CD1c-positive myeloid dendritic cell (primary cell): Measurements from ENCODE around the gene PPP3R1.
A peak's percentile ranks its signal among the peaks of the same experiment; 100 is the strongest.

Source experiments
- DNase-seq: peaks from one replicate; pipeline ENCODE4 v3.0.0-alpha.2; 2016; ENCODE audit errors: extremely low spot score

The PPP3R1 gene

DNA sequence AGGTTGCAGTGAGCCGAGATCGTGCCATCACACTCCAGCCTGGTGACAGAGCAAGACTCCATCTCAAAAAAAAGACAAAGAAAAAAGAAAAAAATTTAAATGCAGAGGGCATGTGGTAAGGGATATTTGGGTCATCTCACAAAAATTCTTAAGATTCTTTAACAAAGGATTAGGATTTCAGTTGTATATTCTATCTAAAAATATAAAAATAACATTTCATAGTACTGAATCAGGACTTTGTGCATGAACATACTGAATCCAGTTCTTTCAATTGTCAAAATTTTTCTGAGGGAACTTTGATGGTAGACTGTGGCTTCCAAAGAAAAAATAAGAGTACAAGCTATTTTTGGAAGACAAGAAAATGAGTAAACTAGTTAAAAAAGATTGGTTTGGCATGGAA lies 6.5 kb upstream of the PPP3R1 start:
- DNase-seq, result no peak

DNA sequence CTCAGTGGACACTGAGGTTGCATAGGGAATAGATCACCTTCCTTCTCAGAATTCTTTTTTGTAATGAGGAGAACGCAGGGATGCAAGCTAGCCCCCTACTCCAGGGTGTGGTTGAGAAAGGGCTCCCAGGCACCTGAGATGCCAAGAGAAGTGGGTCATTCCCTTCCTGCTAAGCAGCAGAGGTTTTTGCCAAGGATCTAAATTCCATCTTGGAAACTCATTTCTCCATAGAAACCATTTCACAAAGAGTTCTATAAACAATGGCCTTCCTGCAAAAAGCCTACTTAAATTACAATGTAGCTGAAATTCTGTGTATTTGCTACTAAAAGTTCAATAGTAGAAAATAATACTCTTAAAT lies 3.7 kb upstream of the PPP3R1 start:
- no peak for DNase-seq

DNA sequence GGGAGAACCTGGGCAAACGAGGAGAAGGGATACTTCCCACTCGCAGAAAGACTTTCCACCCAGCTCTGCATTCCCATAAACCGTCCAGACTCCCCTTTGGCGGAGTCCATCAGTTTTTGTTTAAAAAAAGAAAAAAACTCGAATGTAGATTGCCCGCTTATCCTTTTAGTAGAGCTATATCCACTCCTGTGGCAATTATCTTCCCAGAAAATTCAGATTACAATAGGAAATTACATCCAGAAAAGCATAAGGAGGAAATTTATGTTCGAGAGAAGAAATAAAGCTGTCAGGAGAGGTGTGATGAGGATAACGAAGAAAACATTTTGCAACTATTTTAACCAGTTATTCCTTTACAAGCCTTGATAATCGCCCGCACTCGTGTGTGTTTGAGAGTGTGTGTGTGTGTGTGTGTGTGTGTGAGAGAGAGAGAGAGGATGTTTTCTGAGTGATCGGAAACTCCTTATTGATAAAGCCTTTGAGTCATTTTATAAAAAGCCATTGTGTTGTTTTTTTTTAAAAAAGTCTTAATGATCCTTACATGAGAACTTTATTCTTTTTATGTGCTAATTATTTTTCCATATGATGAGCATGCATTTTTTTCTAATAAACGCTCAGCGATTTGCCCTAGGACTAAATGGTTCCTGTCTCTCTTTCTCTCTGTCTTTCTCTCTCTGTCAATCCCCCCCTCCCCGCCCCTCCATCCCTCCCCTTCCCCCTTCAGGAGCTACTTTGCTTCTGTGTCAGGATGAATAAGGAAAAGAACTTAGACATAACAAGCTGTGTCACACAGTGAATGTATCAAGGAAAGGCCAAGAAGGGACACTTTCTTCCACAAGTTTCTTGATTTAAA lies 1.1 kb upstream of the PPP3R1 start:
- DNase-seq, result peak; percentile 38

DNA sequence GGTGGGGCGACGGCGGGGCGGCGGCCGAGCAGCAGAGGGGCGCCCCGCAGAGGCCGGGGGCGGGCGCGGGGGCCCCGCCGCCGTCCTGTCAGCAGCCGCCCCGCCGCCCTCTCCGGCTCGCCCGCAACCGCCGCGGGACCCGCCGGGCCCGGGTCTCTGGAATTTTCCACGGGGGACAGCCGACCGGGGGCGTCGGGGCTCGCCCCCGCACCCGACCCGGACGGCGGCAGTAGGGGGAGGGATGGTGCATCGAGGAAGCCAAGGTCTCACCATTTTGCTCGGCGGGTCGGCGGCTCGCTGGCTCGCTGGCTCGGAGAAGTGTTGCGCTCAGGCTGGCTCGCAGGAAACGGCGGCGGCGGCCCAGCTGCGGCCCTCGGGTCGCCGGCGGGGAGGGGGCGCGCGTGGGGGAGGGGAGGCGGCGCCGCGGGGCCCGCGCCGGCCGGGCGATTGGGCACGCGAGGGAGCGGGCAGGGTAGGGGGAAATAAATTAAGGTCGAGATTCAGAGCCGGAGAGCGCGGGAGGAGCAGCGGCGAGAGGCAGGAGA lies 405 bp downstream of the PPP3R1 start:
- DNase-seq, result peak; percentile 43

DNA sequence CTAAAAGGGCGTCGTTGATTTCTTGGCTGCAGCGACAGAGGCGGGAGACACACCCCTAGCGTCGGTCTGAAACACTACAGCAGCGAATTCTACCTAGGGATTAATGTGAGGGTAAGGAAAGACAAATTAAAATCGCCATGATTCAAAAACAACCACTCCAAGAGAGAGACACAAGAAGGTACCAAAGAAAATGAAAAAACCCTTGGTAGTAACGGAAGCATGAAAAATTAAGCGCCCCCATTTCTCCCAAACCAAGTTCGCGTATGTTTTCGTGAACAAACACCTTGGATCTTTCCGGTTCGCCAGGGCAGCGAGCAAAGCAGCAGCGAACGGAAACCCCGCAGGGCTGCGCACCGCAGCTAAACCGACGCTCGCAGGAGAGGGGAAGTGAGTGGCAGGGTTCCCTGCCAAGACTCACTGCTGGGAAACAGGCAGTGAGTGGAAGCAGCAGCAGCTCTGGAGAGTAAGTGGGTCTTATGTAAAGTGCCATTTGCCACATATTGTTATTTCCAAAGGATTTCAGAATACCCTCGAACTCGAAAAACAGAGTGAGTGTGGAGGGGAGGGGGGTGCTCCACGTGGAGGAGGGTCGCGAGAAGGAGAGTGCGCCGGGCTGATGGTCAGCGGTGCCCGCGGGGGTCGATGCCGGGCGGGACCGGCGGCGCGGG lies 1.0 kb downstream of the PPP3R1 start:
- peak; percentile 88 for DNase-seq

DNA sequence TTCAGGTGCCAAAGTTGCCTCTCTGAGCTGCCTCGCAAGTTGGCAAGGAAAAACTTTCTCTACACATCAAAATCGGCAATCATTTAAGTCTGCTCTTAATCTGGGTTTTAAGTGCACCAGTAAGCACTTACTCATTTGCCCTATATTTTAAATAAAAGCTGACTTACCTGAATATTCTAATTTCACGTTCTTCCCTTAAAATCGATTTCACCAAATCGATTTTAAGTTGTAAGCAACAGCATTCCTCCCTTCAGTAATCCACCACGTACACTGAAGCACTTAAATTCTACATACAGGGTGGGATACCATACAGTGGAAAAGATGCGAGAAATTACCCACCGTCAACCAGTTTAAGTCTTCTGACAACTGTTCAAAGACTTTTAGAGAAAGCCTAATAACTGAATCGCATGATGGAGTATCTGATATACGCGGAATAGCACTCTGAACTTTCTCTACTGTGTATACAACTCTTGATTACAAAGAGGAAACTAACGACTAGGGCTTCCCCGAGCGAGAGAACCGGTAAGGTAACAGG lies 1.6 kb downstream of the PPP3R1 start:
- no peak for DNase-seq

DNA sequence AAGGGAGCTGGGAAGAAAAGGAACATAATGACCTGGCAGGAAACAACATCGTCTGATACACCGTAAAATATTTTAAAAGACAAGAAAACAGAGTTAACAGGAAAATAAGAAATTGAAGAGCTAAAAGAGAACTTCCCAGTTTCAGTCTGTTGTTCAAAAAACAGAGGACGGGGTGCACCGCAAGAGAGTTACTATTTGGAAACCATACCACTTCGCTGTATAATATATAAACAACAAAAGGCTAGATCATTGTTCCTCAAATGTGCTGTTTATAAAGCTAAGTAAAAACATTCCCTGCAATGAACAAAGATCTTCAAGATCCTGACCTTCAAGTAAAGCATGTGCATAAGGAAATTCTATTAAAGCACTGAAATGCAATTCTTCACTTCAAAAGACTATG lies 2.1 kb downstream of the PPP3R1 start:
- peak; percentile 65 for DNase-seq

DNA sequence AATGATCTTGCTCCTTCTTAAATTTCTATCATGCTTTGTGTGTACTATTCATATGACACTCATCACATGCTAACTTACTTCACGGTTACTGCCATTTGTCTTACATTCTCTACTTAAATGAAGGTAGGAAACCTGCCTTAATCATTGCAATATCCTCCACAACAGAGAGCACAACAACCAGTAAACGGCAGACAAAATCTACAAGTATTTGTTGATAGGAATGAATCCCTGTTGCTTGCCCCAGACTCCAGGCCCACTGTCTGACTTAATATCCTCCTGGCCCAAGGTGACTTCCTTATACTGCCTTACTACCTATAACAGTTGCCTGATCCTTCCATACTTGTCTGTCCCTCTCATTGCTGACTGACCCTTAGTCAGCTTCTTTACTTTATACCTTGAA lies 3.5 kb downstream of the PPP3R1 start:
- DNase-seq, result no peak

DNA sequence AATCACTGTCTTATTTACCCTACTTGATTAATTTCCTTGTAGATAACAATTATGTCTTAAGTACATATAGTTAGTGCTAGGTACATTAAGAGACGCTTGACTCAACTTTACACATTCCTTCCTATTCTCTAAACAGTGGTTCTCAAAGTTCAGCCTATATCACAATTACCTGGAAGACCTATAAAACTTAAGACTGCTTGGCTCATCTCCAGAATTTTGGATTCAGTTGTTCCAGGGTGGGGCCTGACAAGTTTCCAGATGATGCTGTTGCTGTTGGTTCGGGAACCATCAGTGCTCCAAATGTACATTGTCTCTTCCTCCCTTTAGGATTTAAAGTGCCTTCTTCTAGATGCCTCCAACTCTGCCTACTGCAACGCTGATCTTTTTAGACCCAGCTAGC lies 4.0 kb downstream of the PPP3R1 start:
- DNase-seq, result no peak

DNA sequence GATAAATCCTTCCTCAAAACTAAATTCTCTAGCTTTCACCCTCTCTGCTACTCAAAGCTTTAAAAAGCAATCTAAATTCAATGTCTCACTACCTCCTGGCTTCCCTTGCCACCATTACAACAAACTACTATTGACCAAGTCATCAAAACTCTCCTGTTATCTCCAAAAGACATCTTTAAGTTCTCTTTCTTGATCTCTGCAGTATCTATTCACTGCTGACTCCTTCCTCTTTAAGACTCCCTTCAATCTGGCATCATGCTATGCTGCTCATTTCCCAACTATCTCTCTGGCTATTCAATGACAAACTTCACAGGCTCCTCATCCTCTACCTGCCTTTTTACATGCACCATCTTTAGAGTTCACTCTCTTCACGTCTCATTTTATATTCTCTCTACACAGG lies 5.9 kb downstream of the PPP3R1 start:
- DNase-seq, result peak; percentile 43

DNA sequence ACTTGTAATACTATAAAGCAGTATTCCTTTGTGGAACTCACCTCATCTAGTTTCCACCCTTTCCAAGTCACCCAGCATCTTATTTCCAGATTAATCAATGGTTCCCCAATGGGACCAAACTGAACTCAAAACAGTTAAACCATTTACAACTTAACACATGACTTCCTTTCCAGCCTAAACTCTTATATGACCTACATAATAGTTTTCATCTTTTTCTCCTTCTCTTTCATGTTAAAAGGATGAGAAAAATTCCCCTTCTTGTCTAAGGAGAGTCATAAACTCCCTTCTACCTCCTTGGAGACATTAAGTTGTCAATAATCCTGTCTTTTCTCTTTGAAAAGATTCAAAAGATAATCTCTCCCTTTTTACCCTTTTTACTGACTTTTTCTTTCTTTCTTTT lies 6.7 kb downstream of the PPP3R1 start:
- DNase-seq, result no peak

DNA sequence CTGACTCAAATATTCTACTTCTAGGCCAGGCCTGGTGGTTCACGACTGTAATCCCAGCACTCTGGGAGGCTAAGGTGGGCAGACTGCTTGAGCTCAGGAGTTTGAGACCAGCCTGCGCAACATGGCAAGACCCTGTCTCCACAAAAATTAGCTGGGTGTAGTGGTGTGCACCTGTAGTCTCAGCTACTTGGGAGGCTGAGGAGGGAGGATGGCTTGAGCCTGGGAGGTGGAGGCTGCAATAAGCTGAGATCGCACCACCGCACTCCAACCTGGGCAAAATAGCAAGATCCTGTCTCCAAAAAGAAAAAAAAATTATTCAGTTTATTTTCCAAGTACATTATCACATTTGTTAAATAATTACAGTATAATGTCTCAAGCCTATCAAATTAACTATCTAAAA lies 7.3 kb downstream of the PPP3R1 start:
- no peak for DNase-seq

DNA sequence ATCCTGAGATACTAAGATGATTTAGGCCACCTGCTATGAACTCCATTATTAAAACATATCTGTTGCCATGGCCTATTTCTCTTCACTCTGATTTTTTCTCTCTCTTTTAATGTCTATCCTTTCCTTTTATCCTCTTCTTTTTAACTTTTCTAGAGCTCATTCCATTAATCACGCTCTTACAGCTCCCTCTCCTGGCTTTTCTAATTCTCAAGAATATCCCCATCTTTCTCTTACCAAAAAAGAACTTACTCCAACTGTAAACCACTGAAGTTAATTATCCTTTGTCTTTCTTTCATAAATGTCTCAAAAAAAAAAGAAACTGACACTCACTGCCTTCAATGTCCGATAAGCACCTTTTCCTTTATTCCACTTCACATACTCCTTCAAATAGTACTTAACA lies 7.9 kb downstream of the PPP3R1 start:
- DNase-seq, result no peak

DNA sequence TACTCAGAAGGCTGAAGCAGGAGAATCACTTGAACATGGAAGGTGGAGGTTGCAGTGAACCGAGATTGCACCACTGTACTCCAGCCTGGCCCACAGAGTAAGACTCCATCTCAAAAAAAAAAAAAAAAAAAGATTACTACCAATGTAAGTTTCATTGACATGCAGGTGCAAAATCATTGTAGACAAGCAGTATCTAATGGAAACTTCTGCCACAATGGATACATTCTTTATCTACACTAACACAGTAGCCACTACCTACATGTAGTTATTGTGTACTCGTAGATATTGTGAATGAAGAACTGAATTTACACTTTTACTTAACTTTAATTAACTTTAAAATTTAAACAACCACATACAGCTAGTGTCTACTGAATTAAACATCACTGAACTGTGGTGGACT lies 10.6 kb downstream of the PPP3R1 start:
- DNase-seq, result no peak

DNA sequence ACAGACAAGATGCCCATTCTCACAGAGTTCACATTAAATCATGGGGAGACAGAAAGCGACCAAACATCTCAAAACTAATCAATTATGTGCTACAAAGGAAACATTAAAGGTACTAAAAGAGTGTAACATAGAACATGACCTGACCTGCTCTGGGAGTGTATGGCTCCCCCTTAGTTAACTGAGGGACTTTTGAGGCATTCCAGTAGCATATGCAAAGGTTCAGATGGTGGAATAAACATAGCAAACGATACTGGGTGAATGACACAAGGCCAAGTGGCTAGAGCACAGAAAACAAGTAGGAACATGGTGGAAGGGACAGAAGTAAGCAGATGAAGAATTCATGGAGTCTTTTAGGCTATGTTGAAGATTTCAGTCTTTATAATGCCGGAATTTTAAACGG lies 11.9 kb downstream of the PPP3R1 start:
- no peak for DNase-seq

DNA sequence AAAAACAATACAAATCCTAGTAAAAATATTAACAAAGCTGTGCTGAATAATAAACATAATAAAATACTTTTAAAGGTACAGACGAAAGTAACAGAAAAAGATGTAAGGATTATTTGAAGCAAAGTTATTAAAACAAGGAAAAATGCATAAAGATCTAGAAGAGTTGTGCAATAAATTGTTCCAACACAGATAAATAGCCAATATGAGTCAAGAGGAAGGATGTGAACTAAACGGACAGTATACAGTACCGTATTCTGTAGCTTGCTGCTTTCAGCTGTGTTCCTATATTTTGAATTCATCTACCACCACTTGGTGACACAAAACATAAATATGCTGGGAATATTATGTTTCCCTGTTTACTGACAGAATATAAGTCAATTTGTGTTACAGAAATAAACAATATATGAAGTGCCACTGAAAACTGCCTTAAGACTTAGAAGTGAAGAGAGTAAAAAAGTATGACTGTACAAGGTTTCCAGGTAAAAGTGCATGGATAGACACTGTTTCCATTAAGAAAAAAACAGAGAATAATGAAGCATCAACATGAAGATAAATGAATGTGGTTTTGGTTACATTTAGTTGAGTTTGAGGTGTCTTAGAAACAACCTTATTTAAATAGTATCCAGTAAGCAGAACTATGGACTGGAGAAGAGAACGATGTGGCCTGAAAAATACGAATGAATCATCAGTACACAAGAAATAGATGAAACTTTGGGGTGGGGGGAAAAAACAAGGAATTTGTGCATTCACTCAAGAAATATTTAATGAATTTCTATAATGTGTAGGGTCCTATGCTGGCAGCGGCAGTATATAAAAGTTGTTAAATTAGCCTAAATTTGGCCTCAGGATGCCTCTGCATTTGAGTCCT lies 13.1 kb downstream of the PPP3R1 start:
- peak; percentile 36 for DNase-seq

DNA sequence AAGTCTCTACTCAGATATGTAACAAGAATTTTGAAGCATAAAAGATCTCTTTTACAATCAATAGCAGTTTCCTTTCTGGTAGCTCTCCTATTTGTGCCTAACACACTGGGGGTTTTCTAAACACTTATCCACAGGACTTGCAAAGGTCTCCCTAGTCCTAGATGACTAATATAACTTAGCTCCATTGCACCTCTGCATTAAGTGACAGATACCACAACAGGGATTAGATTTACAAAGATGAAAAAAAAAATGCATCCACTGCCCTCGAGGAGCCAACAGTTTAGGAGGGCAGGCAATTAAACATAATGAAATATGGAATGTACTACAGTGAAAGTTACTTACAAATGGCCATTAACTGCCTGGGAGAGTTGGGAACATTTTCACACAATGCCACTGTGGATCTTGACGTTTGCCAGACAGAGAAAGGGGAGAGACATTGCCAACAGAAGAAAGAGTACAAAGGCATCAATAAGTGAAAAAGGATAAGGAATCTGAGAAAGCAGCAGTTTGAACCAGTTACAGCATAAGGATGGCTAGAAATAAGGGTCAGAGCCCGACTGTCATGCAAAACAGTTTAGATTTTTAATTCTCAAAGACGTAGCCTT lies 14.3 kb downstream of the PPP3R1 start:
- no peak for DNase-seq

DNA sequence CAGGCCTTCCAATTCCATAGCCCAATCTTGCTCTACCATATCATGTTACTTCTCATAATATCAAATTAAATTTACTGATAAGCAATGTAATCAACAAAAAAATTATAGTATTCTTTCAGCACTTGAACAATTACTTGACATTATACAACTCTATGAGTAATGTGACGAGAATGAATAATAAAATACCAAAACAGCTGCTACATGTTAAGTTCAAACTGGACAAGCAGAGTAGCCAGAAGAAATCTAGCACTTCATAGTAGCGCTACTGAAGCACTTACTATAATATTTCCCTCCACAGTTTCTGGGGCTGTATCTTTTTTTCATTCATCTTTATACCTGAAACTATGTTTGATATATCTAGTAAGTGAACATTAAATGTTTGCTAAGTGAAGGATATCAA lies 14.9 kb downstream of the PPP3R1 start:
- no peak for DNase-seq

DNA sequence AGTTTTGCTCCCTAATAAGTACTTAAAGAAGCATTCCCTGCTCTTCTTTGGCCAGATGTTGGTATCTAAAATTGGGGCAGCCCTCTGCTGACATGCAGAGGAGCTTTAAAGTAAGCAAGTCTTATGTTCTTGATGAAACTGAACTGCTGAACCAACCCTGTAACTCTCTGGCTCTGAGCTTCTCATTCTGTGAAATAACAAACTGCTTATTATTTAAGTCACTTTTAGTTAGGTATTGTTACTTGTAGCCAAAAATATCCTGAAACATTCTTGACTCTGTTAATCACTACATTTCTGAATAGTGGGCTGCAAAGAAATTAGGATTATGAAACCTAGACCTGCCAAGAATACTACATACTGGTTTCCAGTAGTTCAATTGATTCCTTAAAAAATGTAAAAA lies 15.5 kb downstream of the PPP3R1 start:
- DNase-seq, result no peak

DNA sequence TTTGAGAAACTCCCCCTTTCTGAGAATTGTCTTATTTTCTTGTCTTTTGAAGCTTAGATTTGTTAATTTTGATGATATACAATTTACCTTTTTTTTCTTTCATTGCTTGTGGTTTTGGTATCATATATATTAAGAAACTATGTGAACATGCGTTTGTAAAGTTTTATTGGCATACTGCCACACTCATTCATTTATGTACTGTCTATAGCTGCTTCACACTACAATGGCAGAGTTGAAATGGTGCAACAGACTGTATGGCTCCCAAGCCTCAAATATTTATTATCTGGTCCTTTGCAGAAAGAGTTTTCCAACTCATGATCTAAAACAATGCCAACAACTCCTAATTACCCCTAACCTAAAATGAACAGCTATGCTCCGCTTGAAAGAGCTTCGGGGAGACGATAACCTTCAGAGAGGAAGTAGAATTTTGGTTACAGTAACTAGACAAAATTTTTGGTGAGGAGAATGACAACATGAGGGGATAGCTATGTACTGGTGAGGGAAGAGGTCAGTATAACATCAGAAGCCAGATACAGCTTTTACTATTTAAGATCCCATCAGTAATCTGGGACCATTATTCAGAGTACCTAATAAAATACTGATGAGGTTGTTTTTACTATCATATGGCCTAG lies 16.1 kb downstream of the PPP3R1 start:
- DNase-seq, result no peak

DNA sequence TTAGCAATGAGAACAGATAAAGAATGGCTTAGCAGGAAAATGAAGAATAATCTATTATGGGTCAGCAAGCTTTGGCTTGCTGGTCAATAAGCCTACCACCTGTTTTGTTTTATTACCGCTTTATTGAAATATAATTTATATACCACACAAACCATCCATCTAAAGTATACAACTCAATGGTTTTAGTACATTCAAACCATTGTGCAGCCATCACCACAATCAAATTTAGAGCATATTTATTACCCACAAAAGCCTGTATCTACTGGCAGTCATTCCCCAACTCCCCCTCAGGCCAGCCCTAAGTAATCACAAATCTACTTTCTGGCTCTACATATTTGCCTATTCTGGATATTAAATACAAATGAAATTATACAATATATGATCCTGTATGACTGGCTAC lies 17.2 kb downstream of the PPP3R1 start:
- no peak for DNase-seq
